CD4-positive, alpha-beta T cell (primary cell): Measurements from ENCODE around the gene ANKLE2. TPM values are rescaled to one million over a fixed set of nuclear protein-coding genes. Genes with fewer than 3 reads are reported as not detected.

Source experiments
- ATAC-seq: fragments of 200-7000 bp; cut with Tn5 transposase; one replicate; pipeline ENCODE4 v1.10.0; 2022; ENCODE audit warnings: mild to moderate bottlenecking; ENCODE audit not compliant: poor library complexity
- CTCF ChIA-PET: fragments of 350-600 bp; sonication (Branson Sonifier 250); formaldehyde crosslinking; loops from one replicate; lab custom pipeline; 2021; ENCODE audit warnings: antibody characterized with exemption, inconsistent platforms; lab: Charles Lee
- POLR2A ChIA-PET: fragments of 350-600 bp; sonication (Branson Sonifier 250); formaldehyde crosslinking; loops from one replicate; lab custom pipeline; 2021; ENCODE audit warnings: antibody characterized with exemption, inconsistent platforms; lab: Charles Lee
- DNase-seq, 14 experiments: peaks; one replicate each; pipeline ENCODE4 v3.0.0-alpha.2; 2013 to 2020; ENCODE audit warnings: mixed read lengths in 2 of 14
- H3K27ac ChIP-seq, 2 donors: one replicate each; pipeline versions ENCODE4 v1.5.1 to v1.7.0; 2013; ENCODE audit warnings: low read length in 2 of 2, low read depth in 1 of 2, mild to moderate bottlenecking in 1 of 2
- H3K27me3 ChIP-seq, 2 experiments: 1 replicate in 1 of 2; 2 replicates in 1 of 2; pipeline versions ENCODE4 v1.6.1 to v1.7.0; 2013; ENCODE audit warnings: low read length in 2 of 2, control low read depth in 1 of 2, mild to moderate bottlenecking in 1 of 2, moderate library complexity in 1 of 2; ENCODE audit not compliant: insufficient read depth in 2 of 2, control insufficient read depth in 1 of 2
- H3K36me3 ChIP-seq: one replicate; pipeline ENCODE4 v1.6.1; 2013; ENCODE audit warnings: low read length, control low read depth; ENCODE audit not compliant: insufficient read depth
- H3K4me1 ChIP-seq: one replicate; pipeline ENCODE4 v1.6.1; 2013; ENCODE audit warnings: low read length, control low read depth; ENCODE audit not compliant: insufficient read depth
- H3K4me3 ChIP-seq: one replicate; pipeline ENCODE4 v1.5.1; 2013; ENCODE audit warnings: mild to moderate bottlenecking, low read length, moderate library complexity
- H3K9me3 ChIP-seq, 2 experiments: 1 replicate in 1 of 2; 2 replicates in 1 of 2; pipeline versions ENCODE4 v1.6.1 to v1.7.0; 2013; ENCODE audit warnings: low read length in 2 of 2, mild to moderate bottlenecking in 2 of 2, control low read depth in 1 of 2, moderate library complexity in 1 of 2; ENCODE audit not compliant: control insufficient read depth in 1 of 2, insufficient read depth in 1 of 2
- H3K27ac Mint-ChIP-seq: one replicate; pipeline ENCODE4 v1.8.0; 2020; ENCODE audit warnings: mixed read lengths
- H3K27me3 Mint-ChIP-seq: one replicate; pipeline ENCODE4 v1.8.0; 2021; ENCODE audit warnings: mixed read lengths
- H3K36me3 Mint-ChIP-seq: one replicate; pipeline ENCODE4 v1.8.0; 2021; ENCODE audit warnings: low read depth, mixed read lengths
- H3K4me1 Mint-ChIP-seq: one replicate; pipeline ENCODE4 v1.8.0; 2021; ENCODE audit warnings: low read depth, mixed read lengths
- H3K4me3 Mint-ChIP-seq: one replicate; pipeline ENCODE4 v1.8.0; 2020; ENCODE audit warnings: mild to moderate bottlenecking, mixed read lengths
- H3K9me3 Mint-ChIP-seq: one replicate; pipeline ENCODE4 v1.8.0; 2020; ENCODE audit warnings: mixed read lengths
- CTCF ChIP-seq: fragments of 200-600 bp; IDR thresholded peaks from one replicate; pipeline ENCODE4 v1.8.0; 2022; ENCODE audit warnings: antibody characterized with exemption, mild to moderate bottlenecking
- intact Hi-C, 2 experiments: fragments of 100-400 bp; cut with DNase I in 1 of 2; cut with micrococcal nuclease in 1 of 2; formaldehyde crosslinking; loops; one replicate each; pipeline versions ENCODE4 v1.15.1 to v1.9.0; 2023 to 2025; cut with DNase I, micrococcal nuclease
- total RNA-seq, 174 experiments: library from RNA in 2 of 174; stranded (reverse) in 2 of 174; gene quantifications; one replicate each; pipeline ENCODE4 v1.2.3 and lab custom pipeline; 2021 to 2026

The ANKLE2 gene
- total RNA-seq, 2 experiments from 2014 or later, result 61.7 to 65.7 TPM

GRCh38 chr12:132740313-132740646, 21.4 kb downstream of the ANKLE2 start:
- TF ChIP-seq CTCF, result no peak
- H3K4me1 Mint-ChIP-seq, result peaks cover 13% of the 10 kb centered on the region
- Histone ChIP-seq H3K4me1 (no peaks in the 10 kb centered on the region), H3K27ac (no peak overlapping the region), H3K9me3 (no peaks in the 10 kb centered on the region), H3K4me3 (no peak overlapping the region), H3K27me3 (no peaks in the 10 kb centered on the region), H3K36me3 (peaks cover 86% of the 10 kb centered on the region)
- CTCF ChIA-PET, result no interaction called here
- DNase-seq, result no peak
- H3K36me3 Mint-ChIP-seq, result peaks cover 92% of the 10 kb centered on the region
- H3K27ac Mint-ChIP-seq, result no peak overlapping the region
- intact Hi-C loops, result no loop called here
- ATAC-seq, result no peak
- H3K9me3 Mint-ChIP-seq, result no peaks in the 10 kb centered on the region
- POLR2A ChIA-PET, result interaction anchor here (1.4 kb wide), 1 partner anchor 29 kb away, joined by 4 read pairs; the partner anchor contains the start of gene PGAM5
- no peaks in the 10 kb centered on the region for H3K27me3 Mint-ChIP-seq
- no peak overlapping the region for H3K4me3 Mint-ChIP-seq

GRCh38 chr12:132739600-132740312, 21.9 kb downstream of the ANKLE2 start:
- no peak overlapping the region for H3K27ac ChIP-seq
- H3K9me3 ChIP-seq, result no peaks in the 10 kb centered on the region
- peaks cover 13% of the 10 kb centered on the region for H3K4me1 Mint-ChIP-seq
- DNase-seq (no peak), ATAC-seq (no peak)
- CTCF ChIA-PET, result no interaction called here
- H3K27me3 ChIP-seq, result no peaks in the 10 kb centered on the region
- no peak overlapping the region for H3K27ac Mint-ChIP-seq
- H3K27me3 Mint-ChIP-seq, result no peaks in the 10 kb centered on the region
- no peaks in the 10 kb centered on the region for H3K9me3 Mint-ChIP-seq
- H3K4me3 ChIP-seq, result no peak overlapping the region
- no peaks in the 10 kb centered on the region for H3K4me1 ChIP-seq
- intact Hi-C loops, result no loop called here
- peaks cover 86% of the 10 kb centered on the region for H3K36me3 ChIP-seq
- no peak overlapping the region for H3K4me3 Mint-ChIP-seq
- POLR2A ChIA-PET, result no interaction called here
- peaks cover 92% of the 10 kb centered on the region for H3K36me3 Mint-ChIP-seq
- no peak for TF ChIP-seq CTCF

GRCh38 chr12:132736913-132737312, 24.7 kb downstream of the ANKLE2 start:
- Histone ChIP-seq H3K27me3 (no peaks in the 10 kb centered on the region), H3K4me1 (no peaks in the 10 kb centered on the region), H3K36me3 (peaks cover 82% of the 10 kb centered on the region), H3K9me3 (no peaks in the 10 kb centered on the region), H3K4me3 (no peak overlapping the region), H3K27ac (no peak overlapping the region)
- no peak for ATAC-seq
- Mint-ChIP-seq H3K4me3 (no peak overlapping the region), H3K27me3 (no peaks in the 10 kb centered on the region), H3K27ac (no peak overlapping the region), H3K9me3 (no peaks in the 10 kb centered on the region), H3K36me3 (peaks cover 94% of the 10 kb centered on the region), H3K4me1 (no peaks in the 10 kb centered on the region)
- intact Hi-C loops, result no loop called here
- ChIA-PET POLR2A (no interaction called here), CTCF (no interaction called here)
- TF ChIP-seq CTCF, result no peak
- no peak for DNase-seq
